ENCODE data around the gene ANKRD50. TPM values are rescaled to one million over a fixed set of nuclear protein-coding genes. Genes with fewer than 3 reads are reported as not detected.

The ANKRD50 gene
- total RNA-seq, 2 experiments from 2014 or later = 0.10 to 0.13 TPM

DNA sequence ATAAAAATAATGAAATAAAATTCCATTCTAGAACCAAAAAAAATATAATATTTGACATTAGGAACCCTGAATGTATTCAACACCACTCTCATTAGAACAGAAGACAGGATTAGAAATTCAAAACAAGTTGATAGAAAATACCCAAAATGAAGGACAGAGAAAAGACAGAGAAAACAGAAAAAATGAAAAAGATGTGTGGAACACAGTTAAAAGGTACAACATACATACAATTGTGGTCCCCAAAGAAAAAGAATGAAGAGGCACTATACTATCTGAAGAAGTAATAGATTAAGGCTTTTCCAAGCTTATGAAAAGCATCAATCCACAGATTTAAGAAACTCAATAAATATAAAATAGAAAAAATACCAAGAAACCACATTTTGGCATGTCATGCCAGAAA lies 16.4 kb downstream of the ANKRD50 start:
- Mint-ChIP-seq H3K36me3 (ENCODE audit: low read depth) (no peaks in the 10 kb centered on the region), H3K4me1 (ENCODE audit: low read depth) (no peaks in the 10 kb centered on the region), H3K27me3 (ENCODE audit: low read depth) (no peaks in the 10 kb centered on the region), H3K9me3 (ENCODE audit: insufficient read depth) (no peaks in the 10 kb centered on the region), H3K4me3 (no peak overlapping the region), H3K27ac (no peak overlapping the region)
- POLR2A ChIA-PET = no interaction called here
- CTCF ChIA-PET = no interaction called here
- ATAC-seq = no peak
- no peak for DNase-seq

DNA sequence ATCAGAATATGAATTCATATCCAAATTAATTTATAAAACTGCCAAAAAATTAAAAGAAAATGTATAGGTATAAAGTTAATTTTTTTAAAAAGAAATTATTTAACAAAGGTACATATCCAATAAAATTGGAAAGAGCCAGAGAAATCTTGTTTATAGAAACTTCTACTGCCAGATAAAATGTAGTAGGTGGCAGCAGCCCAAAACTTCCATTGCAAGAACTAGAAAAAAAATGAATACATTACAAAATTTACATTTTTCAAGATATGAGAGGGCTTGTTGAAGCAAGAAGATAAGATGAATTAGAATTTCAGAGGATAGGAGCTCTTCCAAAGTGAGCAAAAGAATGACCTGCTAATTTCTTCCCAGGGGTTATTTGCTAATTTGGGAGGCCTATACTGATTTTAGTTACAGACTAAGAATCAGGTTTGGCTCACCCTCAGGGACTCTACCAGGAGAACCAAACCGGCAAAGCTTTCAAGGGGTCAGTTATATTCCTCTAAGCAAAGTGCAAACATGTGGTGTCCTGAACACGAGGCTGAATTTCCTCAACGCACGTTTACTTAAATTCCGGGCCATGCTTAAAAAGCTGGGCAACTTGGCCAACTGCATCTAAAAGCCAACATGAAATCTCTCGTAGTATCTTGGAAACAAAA lies 17.5 kb downstream of the ANKRD50 start:
- Mint-ChIP-seq H3K36me3 (ENCODE audit: low read depth) (no peaks in the 10 kb centered on the region), H3K27ac (no peak overlapping the region), H3K27me3 (ENCODE audit: low read depth) (no peaks in the 10 kb centered on the region), H3K4me3 (no peak overlapping the region), H3K9me3 (ENCODE audit: insufficient read depth) (no peaks in the 10 kb centered on the region), H3K4me1 (ENCODE audit: low read depth) (no peaks in the 10 kb centered on the region)
- ChIA-PET POLR2A (no interaction called here), CTCF (no interaction called here)
- DNase-seq (no peak), ATAC-seq (no peak)

DNA sequence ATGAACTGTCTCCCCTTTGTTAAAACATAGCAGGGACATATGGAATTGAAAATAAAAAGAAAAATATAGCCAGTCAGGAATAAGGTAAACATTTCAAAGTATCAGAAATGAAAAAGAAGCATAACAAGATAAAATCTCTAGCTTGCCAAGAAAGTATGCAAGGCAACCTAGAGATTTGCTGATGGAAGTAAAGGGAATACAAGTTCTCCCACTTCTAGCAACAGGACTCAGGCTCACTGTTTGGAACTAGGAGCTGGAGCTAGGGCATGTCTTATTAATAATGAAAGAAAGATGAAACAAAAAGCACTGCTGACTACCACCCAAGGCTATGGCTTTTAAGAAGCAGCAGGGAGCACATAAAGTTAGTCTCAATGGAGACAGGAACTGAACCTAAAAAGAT lies 18.2 kb downstream of the ANKRD50 start:
- Mint-ChIP-seq H3K4me3 (no peak overlapping the region), H3K27ac (no peak overlapping the region), H3K9me3 (ENCODE audit: insufficient read depth) (no peaks in the 10 kb centered on the region), H3K36me3 (ENCODE audit: low read depth) (no peaks in the 10 kb centered on the region), H3K27me3 (ENCODE audit: low read depth) (no peaks in the 10 kb centered on the region), H3K4me1 (ENCODE audit: low read depth) (no peaks in the 10 kb centered on the region)
- DNase-seq (no peak), ATAC-seq (no peak)
- ChIA-PET CTCF (no interaction called here), POLR2A (no interaction called here)

DNA sequence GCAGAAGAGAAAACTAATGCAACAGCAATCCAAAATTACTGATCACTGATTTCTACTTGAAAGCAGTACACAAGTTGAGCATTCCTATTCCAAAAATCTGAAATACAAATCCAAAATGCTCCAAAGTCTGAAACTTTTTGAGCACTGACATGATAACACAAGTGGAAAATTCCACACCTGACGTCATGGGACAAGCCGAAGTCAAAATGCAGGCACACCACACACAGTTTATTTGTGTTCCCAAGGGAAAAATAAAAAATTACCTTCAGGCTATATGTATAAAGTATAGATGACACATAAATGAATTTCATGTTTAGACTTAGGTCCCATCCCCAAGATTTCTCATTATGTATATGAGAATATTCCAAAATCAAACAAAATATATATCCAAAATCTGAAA lies 20.7 kb downstream of the ANKRD50 start:
- no peak for DNase-seq
- ATAC-seq = no peak
- CTCF ChIA-PET = no interaction called here
- Mint-ChIP-seq H3K4me3 (no peak overlapping the region), H3K36me3 (ENCODE audit: low read depth) (no peaks in the 10 kb centered on the region), H3K27me3 (ENCODE audit: low read depth) (no peaks in the 10 kb centered on the region), H3K4me1 (ENCODE audit: low read depth) (no peaks in the 10 kb centered on the region), H3K27ac (no peak overlapping the region), H3K9me3 (ENCODE audit: insufficient read depth) (no peaks in the 10 kb centered on the region)
- POLR2A ChIA-PET = no interaction called here

DNA sequence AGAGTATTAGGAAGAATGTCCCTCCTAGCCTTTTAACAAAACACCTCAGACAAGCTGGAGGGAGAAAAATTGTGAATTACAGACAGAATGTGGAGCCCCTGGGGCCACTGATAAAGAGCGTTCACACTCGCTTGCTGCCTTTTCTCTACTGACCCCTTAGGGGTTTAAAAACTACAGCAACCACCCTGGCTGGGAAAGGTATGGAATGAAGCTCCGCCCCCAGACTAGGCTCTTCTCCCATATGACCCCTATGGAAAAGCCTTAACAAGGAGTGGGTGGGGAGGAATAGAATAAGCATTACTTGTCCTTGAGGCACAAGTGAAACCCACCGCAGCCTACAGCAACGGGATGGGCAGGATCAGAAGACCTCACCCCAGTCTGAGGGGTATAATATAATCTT lies 26.3 kb downstream of the ANKRD50 start:
- Mint-ChIP-seq H3K4me3 (no peak overlapping the region), H3K36me3 (ENCODE audit: low read depth) (no peaks in the 10 kb centered on the region), H3K27me3 (ENCODE audit: low read depth) (no peaks in the 10 kb centered on the region), H3K27ac (no peak overlapping the region), H3K9me3 (ENCODE audit: insufficient read depth) (no peaks in the 10 kb centered on the region), H3K4me1 (ENCODE audit: low read depth) (no peaks in the 10 kb centered on the region)
- DNase-seq (no peak), ATAC-seq (no peak)
- ChIA-PET CTCF (no interaction called here), POLR2A (no interaction called here)

DNA sequence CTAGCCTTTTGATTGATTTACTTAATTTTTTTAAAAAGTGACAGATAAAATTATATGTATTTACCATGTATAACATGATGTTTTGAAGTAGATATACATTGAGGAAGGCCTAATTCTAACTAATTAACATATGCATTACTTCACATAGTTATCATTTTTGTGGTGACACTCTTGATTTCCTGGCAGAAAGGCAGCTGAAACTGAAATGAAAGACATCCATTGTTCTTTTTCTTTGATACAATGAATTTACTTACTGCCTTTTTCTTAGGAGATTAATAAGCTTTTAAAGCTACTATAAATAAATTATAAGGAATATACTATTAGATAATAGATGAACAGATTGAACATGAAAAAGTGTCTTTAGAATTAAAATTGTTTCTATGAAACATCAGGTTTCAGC lies 26.7 kb downstream of the ANKRD50 start:
- H3K4me1 Mint-ChIP-seq (ENCODE audit: low read depth) = no peaks in the 10 kb centered on the region
- ATAC-seq (no peak), DNase-seq (no peak)
- H3K4me3 Mint-ChIP-seq = no peak overlapping the region
- H3K9me3 Mint-ChIP-seq (ENCODE audit: insufficient read depth) = no peaks in the 10 kb centered on the region
- H3K27me3 Mint-ChIP-seq (ENCODE audit: low read depth) = no peaks in the 10 kb centered on the region
- ChIA-PET POLR2A (no interaction called here), CTCF (no interaction called here)
- H3K27ac Mint-ChIP-seq = no peak overlapping the region
- H3K36me3 Mint-ChIP-seq (ENCODE audit: low read depth) = no peaks in the 10 kb centered on the region

DNA sequence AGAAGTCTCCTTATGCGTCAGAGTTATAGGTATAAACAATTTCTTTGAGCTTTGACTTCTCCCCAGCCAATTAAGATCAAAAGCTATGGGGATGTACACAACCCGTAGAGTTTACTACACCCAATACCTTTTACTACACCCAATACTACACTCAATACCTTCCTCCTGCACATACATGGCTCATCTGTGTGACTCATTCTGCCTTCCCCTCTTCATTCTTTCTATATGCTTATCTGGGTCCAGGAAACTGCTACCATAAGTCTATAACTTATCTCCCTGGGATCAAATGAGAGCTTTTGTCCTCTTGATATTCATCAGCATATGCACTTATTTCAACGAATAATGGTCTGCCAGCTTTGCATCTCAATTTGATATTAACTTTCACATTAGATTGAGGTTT lies 28.2 kb downstream of the ANKRD50 start:
- ATAC-seq (no peak), DNase-seq (no peak)
- Mint-ChIP-seq H3K27ac (no peak overlapping the region), H3K27me3 (ENCODE audit: low read depth) (no peaks in the 10 kb centered on the region), H3K4me3 (no peak overlapping the region), H3K4me1 (ENCODE audit: low read depth) (no peaks in the 10 kb centered on the region), H3K9me3 (ENCODE audit: insufficient read depth) (no peaks in the 10 kb centered on the region), H3K36me3 (ENCODE audit: low read depth) (no peaks in the 10 kb centered on the region)
- CTCF ChIA-PET = no interaction called here
- POLR2A ChIA-PET = no interaction called here

DNA sequence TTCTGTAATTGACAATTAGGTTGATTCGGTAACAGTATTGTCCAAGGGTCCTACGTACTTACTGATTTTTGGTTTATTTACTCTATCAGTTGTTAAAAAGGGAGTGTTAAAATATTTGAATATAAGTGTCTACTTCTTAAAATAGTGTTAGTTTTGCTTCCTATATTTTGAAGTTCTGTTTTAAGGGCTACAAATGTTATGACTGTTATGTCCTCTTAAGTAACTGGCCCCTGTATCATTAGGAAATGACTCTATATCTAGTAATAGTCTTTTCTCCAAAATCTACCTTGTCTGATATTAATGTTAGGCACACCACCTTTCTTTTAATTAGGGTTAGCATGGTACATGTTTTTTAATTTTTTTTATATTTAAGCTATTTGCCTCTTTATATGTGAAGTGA lies 30.1 kb downstream of the ANKRD50 start:
- POLR2A ChIA-PET = no interaction called here
- Mint-ChIP-seq H3K4me1 (ENCODE audit: low read depth) (no peaks in the 10 kb centered on the region), H3K9me3 (ENCODE audit: insufficient read depth) (no peaks in the 10 kb centered on the region), H3K27ac (no peak overlapping the region), H3K36me3 (ENCODE audit: low read depth) (no peaks in the 10 kb centered on the region), H3K4me3 (no peak overlapping the region), H3K27me3 (ENCODE audit: low read depth) (no peaks in the 10 kb centered on the region)
- ATAC-seq (no peak), DNase-seq (no peak)
- CTCF ChIA-PET = no interaction called here

DNA sequence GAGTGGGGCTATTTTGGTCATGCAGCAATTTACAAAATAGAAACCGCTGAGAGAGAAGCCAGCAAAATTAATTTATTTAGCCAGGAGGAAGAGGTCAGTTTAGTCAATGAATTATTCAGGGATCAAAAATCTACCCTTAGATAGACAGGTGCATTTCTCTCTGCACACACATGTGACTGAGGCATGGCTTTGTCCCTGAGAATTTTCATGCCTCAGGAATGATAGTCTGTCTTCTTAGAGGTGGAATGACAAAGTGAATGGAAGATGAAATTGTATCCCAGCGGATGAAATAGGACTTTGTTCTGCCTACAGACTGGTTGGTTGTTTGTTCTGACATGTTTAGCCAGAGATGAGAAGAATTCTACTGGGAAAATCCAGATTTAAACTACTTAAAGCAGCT lies 46.0 kb downstream of the ANKRD50 start:
- Mint-ChIP-seq H3K4me1 (ENCODE audit: low read depth) (no peaks in the 10 kb centered on the region), H3K9me3 (ENCODE audit: insufficient read depth) (no peaks in the 10 kb centered on the region), H3K27ac (no peak overlapping the region), H3K36me3 (ENCODE audit: low read depth) (no peaks in the 10 kb centered on the region), H3K27me3 (ENCODE audit: low read depth) (no peaks in the 10 kb centered on the region), H3K4me3 (no peak overlapping the region)
- ATAC-seq (no peak), DNase-seq (no peak)
- ChIA-PET POLR2A (no interaction called here), CTCF (no interaction called here)

DNA sequence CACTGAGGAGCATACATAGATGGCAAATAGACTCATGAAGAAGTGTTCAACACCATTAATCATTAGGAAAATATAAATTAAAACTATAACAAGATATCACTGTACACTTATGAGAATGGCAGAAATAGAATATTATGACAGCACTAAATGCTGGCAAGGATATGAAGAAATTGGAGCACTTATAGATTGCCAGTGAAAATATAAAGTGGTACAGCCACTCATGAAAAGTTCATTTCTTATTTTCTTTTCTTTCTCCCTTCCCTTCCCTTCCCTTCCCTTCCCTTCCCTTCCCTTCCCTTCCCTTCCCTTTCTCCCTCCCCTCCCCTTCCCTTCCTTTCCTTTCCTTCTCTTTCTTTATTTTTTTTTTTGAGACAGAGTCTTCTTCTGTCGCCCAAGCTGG lies 53.7 kb downstream of the ANKRD50 start:
- ChIA-PET POLR2A (no interaction called here), CTCF (no interaction called here)
- H3K36me3 Mint-ChIP-seq (ENCODE audit: low read depth) = no peaks in the 10 kb centered on the region
- no peak overlapping the region for H3K4me3 Mint-ChIP-seq
- no peak for DNase-seq
- no peaks in the 10 kb centered on the region for H3K4me1 Mint-ChIP-seq (ENCODE audit: low read depth)
- ATAC-seq = no peak
- H3K9me3 Mint-ChIP-seq (ENCODE audit: insufficient read depth) = no peaks in the 10 kb centered on the region
- no peaks in the 10 kb centered on the region for H3K27me3 Mint-ChIP-seq (ENCODE audit: low read depth)
- H3K27ac Mint-ChIP-seq = no peak overlapping the region

DNA sequence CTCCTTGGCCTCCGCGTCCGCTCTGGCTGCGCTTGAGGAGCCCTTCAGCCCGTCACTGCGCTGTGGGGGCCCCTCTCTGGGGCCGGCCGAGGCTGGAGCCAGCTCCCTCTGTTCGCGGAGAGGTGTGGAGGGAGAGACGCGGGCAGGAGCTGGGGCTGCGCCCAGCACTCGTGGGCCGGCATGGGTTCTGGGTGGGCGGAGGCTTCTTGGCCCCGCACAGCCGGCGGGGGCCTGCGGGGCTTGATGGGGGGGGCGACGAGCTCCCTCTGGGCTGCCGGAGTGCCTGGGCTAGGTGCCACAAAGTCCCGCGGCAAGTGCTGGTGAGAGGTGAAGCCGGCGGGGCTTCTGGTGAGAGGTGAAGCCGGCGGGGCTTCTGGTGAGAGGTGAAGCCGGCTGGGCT lies 61.9 kb downstream of the ANKRD50 start:
- H3K27me3 Mint-ChIP-seq (ENCODE audit: low read depth) = no peaks in the 10 kb centered on the region
- no peak for DNase-seq
- H3K4me1 Mint-ChIP-seq (ENCODE audit: low read depth) = no peaks in the 10 kb centered on the region
- H3K36me3 Mint-ChIP-seq (ENCODE audit: low read depth) = no peaks in the 10 kb centered on the region
- ChIA-PET CTCF (no interaction called here), POLR2A (no interaction called here)
- H3K9me3 Mint-ChIP-seq (ENCODE audit: insufficient read depth) = no peaks in the 10 kb centered on the region
- no peak overlapping the region for H3K27ac Mint-ChIP-seq
- ATAC-seq = no peak
- H3K4me3 Mint-ChIP-seq = no peak overlapping the region

DNA sequence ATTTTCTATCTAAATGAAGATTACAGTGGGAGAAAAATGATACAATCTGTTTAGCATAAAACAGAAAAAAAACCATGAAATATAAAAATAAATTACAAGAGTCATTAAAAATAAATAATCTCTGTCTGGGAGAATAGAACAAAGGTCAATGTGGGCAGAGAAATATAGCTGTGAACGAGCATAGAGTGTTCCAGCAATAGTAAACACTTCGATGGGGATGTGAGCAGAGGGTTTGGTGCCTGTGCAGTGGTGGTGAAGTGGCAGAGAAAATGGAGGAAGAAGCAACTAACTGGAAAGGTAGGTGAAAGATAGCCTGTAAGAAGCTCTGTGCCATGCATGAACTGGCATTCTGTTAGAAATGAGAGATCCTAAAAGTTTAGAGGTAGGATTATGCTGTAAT lies 64.9 kb downstream of the ANKRD50 start:
- CTCF ChIA-PET = no interaction called here
- POLR2A ChIA-PET = interaction anchor here (0.6 kb wide), 1 partner anchor 431 kb away, joined by 3 read pairs; no protein-coding TSS in a partner anchor
- Mint-ChIP-seq H3K27ac (no peak overlapping the region), H3K4me3 (no peak overlapping the region), H3K9me3 (ENCODE audit: insufficient read depth) (no peaks in the 10 kb centered on the region), H3K4me1 (ENCODE audit: low read depth) (no peaks in the 10 kb centered on the region), H3K27me3 (ENCODE audit: low read depth) (no peaks in the 10 kb centered on the region), H3K36me3 (ENCODE audit: low read depth) (no peaks in the 10 kb centered on the region)
- DNase-seq = no peak
- ATAC-seq = no peak

DNA sequence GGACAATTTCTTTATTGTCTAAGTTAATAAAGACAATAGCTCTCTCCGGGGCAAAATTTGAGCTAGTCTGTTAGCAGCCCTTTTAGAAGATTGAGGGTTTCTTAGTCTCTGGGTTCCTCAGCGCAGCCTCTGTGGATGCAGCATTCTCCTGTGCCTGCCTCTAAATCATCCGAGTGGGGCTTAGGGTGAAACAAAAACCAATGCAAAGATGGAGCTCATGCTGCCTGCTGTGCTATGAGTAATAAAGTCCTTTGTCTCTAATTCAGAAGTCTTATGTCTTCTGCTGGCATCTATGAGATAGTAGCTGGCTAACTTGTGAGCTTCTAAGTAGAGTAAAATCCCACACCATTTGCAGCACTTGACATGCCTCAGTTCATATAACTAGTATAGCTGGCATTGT lies 67.9 kb downstream of the ANKRD50 start:
- ATAC-seq = no peak
- ChIA-PET POLR2A (no interaction called here), CTCF (no interaction called here)
- no peaks in the 10 kb centered on the region for H3K27me3 Mint-ChIP-seq (ENCODE audit: low read depth)
- H3K36me3 Mint-ChIP-seq (ENCODE audit: low read depth) = no peaks in the 10 kb centered on the region
- H3K4me1 Mint-ChIP-seq (ENCODE audit: low read depth) = no peaks in the 10 kb centered on the region
- no peak for DNase-seq
- no peak overlapping the region for H3K27ac Mint-ChIP-seq
- no peaks in the 10 kb centered on the region for H3K9me3 Mint-ChIP-seq (ENCODE audit: insufficient read depth)
- no peak overlapping the region for H3K4me3 Mint-ChIP-seq
